COLO829 (cell line): ENCODE data around the gene APBB2.
A peak's percentile ranks its signal among the peaks of the same experiment; 100 is the strongest.
"Not testable (repeated sequence)": the region's sequence is repeated elsewhere in the genome, so short reads cannot be mapped to it uniquely, and the experiment has no call there.

ENCODE experiments used
- DNase-seq: peaks from one replicate; pipeline ENCODE4 v3.0.0; 2012; ENCODE audit warnings: low spot score

APBB2 gene

GRCh38 chr4:40825014-40825838 lies 389.1 kb downstream of the APBB2 start:
- DNase-seq = no peak

GRCh38 chr4:40822420-40823166 lies 391.7 kb downstream of the APBB2 start:
- DNase-seq = no peak

DNA sequence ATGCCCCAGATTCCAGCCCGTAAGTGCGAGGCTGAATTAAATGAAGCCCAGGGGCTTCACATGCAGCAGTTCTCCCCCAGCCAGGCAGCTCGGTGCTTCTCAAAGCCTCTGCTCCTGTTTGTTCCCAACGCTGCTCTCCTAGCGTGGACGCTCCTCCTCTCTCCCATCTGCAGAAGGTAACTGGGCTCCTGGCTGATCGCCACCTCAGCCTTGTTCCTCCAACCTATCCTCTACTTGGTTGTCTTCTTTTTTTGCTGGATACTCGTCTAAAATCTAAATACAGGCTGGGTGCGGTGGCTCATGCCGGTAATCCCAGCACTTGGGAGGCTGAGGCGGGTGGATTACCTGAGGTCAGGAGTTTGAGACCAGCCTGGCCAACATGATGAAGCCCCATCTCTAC lies 394.2 kb downstream of the APBB2 start:
- DNase-seq = no peak

- DNase-seq = not testable (repeated sequence)
Observed at GRCh38 chr4:40817157-40817556, 397.2 kb downstream of the APBB2 start.

DNA sequence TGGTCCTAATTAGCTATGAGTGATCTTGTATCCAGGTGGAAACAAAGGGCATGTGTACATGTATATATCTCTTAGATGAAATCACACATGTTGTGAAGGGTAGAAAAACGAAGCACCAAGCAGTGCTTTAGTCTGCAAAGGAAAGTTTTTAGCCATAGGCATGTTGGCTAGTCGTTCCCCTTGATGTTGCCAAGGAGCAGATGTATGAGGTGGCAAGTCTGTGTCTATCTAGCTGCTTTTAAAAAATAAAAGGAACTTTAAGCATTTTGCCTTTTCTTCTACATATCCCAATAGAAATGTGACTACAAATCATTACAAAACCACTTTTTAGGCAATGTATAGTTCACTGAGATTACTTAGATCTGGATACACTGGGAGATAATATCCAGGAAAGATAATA lies 401.5 kb downstream of the APBB2 start:
- no peak for DNase-seq

GRCh38 chr4:40812386-40812785 lies 402.0 kb downstream of the APBB2 start:
- peak; percentile 2 for DNase-seq

GRCh38 chr4:40811956-40812355 lies 402.4 kb downstream of the APBB2 start:
- no peak for DNase-seq

DNA sequence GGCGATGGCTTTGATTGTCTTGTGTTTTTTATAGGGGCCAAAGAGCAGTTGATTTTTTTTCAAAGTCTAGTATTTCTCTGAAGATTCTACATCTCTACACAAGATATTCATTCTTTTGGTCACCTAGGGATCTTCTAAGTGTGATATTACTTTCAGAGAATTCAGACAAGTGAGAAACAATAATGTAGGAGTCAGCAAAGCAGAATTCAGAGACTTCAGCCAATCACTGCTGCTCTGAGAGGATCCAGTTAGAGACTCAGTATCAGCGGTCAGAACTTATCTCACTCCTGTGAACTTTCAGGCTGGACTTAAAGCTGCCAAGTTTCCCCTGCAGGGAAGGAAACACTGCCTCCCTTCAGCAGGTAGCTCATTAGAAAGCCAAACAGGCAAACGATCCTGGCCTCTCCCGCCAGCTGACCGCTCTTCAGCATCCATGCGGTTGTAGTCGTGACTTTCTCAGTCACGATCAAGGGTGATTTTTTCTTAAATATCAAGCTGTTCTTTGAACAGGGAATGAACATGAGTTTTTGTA lies 405.4 kb downstream of the APBB2 start:
- no peak for DNase-seq

GRCh38 chr4:40804598-40804997 lies 409.7 kb downstream of the APBB2 start:
- DNase-seq = no peak

GRCh38 chr4:40800064-40800463 lies 414.3 kb downstream of the APBB2 start:
- DNase-seq = no peak

GRCh38 chr4:40789771-40790170 lies 424.6 kb downstream of the APBB2 start:
- no peak for DNase-seq

DNA sequence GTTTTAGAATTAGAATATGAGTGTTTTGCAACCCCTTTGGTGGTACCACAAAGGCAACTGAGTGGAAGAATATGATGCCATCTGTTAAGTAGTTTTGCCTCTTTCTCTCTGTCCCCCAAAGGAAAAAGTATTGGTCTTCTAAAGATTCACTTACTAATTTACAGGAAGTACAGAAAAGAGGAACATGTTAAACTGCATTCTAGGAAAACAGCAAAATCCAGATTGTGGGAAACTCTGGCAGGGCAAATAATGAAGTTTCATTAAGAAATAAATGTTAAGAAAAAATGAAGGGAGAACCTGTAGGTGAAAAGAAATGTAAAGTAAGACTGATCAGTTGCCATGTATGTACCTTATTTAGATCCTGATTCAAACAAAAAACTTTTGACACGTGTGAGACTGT lies 425.3 kb downstream of the APBB2 start:
- no peak for DNase-seq

- DNase-seq = no peak
Observed at GRCh38 chr4:40788331-40788730, 426.0 kb downstream of the APBB2 start.

DNA sequence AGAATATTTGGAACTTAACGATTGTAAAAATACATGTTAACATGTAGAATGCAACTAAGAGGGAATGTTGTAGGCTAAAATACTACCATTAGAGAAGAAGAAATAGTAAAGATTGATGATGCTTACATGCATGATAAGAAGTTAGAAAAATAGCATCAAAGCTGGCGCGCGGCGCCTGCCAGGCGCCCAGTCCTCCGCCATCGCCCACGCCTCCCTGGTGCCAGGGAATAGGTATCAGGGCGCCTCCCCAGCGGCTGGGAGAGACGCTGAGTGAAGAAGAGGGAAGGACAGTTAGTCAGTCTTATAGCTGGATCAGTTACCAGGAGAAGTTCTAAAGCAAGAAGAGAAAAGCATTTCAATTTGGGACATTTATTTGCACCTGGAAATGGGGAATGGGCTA lies 428.6 kb downstream of the APBB2 start:
- DNase-seq = no peak

GRCh38 chr4:40782876-40783275 lies 431.5 kb downstream of the APBB2 start:
- no peak for DNase-seq

- no peak for DNase-seq
Observed at GRCh38 chr4:40778090-40778489, 436.3 kb downstream of the APBB2 start.

- DNase-seq = no peak
Observed at GRCh38 chr4:40769266-40769665, 445.1 kb downstream of the APBB2 start.

DNA sequence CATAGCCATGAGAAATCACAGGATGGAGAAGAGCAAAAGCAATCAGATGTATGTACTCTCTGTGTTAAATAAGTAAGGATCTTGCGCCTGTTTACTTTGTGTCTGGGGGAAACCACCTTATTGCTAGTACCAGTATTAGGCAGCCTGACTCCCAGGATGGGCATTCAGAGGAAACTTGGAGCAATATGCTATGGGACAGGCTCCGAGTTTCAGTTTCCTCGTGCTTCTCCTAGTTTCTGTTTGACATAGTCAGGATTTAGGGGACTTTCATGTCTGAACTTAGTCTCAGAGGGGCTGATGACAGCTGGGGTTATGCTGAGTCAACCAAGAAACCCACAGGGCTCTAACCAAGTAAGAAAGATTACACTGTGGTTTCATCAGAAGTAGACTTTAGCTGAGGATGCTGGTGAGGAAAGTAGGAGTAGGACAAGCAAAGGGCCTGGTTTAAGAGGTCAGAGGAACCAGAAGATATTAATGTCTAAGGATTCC lies 451.1 kb downstream of the APBB2 start:
- no peak for DNase-seq
